ENCODE results near the gene PIAS4. TPM values are rescaled to one million over a fixed set of nuclear protein-coding genes. Genes with fewer than 3 reads are reported as not detected.

PIAS4 gene
- total RNA-seq, 1 experiment from 2014 or later: 29.3 TPM

DNA sequence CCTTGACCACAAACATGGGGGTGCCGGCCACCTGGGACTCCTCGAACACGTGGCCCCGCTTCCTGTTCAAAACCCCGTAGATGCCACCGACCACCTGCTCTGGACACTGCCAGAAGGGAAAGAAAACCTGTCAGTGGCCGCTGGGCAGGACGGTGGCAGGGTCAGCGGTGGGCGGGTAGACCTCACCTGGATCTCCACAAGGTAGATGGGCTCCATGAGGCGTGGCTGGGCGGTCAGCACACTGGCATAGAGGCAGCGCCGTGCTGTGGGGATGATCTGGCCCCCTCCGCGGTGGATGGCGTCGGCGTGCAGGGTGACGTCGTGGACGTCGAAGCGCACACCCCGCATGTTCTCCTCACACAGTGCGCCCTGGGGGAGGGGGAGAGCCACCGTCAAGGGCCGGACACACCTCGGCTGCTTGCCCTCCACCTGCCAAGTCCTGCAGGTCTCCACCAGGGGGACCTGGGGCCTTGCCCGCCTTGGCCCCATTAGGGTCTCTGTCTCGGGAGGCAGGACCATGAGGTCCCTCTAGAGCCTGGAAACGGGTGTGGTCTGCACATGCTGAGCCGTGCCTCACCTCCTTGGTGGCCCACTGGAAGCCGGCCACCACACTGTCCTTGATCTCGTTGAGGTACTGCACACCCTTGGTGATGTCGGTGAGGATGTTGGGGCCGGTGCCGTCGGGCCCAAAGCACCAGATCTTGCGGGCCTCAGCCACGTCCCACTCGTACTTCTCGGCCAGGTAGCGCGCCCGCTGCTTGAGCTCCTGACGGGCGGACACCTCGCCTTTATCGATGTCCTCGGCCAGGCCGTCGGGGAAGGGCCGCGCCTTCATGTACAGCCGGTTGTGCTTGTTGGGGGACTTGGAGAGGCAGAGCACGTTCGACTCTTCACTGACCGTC, 30.0 kb upstream of the PIAS4 start:
- CTCF ChIA-PET: interaction anchor here (1.0 kb wide), 1 partner anchor 10 kb away, joined by 3 read pairs; no protein-coding TSS in a partner anchor
- Mint-ChIP-seq H3K27me3 (ENCODE audit: unreplicated experiment) (no peaks in the 10 kb centered on the region), H3K36me3 (ENCODE audit: insufficient read depth, unreplicated experiment) (peaks cover 75% of the 10 kb centered on the region), H3K27ac (ENCODE audit: unreplicated experiment) (no peak overlapping the region), H3K4me1 (ENCODE audit: low read depth, unreplicated experiment) (peaks cover 2% of the 10 kb centered on the region), H3K9me3 (ENCODE audit: low read depth, unreplicated experiment) (no peaks in the 10 kb centered on the region), H3K4me3 (ENCODE audit: low read depth, unreplicated experiment) (no peak overlapping the region)
- TF ChIP-seq, protein P1, sequence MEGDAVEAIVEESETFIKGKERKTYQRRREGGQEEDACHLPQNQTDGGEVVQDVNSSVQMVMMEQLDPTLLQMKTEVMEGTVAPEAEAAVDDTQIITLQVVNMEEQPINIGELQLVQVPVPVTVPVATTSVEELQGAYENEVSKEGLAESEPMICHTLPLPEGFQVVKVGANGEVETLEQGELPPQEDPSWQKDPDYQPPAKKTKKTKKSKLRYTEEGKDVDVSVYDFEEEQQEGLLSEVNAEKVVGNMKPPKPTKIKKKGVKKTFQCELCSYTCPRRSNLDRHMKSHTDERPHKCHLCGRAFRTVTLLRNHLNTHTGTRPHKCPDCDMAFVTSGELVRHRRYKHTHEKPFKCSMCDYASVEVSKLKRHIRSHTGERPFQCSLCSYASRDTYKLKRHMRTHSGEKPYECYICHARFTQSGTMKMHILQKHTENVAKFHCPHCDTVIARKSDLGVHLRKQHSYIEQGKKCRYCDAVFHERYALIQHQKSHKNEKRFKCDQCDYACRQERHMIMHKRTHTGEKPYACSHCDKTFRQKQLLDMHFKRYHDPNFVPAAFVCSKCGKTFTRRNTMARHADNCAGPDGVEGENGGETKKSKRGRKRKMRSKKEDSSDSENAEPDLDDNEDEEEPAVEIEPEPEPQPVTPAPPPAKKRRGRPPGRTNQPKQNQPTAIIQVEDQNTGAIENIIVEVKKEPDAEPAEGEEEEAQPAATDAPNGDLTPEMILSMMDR (IDR thresholded peaks at IDR 0.05; ENCODE audit: unreplicated experiment): peak; percentile 20
- intact Hi-C loops (cut with micrococcal nuclease; ENCODE audit: unreplicated experiment): no loop called here
- no peak for DNase-seq
- BruUV-seq (replicated peaks): no TSS peak

DNA sequence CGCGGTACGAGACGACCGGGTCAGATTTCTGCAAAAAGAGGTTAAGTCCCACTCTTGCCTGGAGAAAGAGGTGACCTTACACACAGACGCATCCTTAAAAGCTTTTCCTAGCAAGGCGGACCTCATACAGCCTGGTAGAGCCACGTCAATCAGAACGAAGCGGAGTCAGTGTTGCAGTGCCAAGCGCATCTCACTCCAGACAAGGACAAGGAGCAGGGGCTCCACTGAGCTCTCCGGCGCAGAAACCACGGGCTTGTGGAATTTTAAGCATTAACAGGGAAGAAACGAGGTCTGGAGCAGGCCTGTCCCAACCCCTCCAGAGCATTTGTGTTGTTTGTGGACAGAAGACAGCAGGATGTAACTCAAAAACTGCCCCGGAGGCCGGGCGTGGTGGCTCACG, 29.4 kb upstream of the PIAS4 start:
- Mint-ChIP-seq H3K4me3 (ENCODE audit: low read depth, unreplicated experiment) (no peak overlapping the region), H3K36me3 (ENCODE audit: insufficient read depth, unreplicated experiment) (peaks cover 76% of the 10 kb centered on the region), H3K27ac (ENCODE audit: unreplicated experiment) (no peak overlapping the region), H3K9me3 (ENCODE audit: low read depth, unreplicated experiment) (no peaks in the 10 kb centered on the region), H3K4me1 (ENCODE audit: low read depth, unreplicated experiment) (peaks cover 7% of the 10 kb centered on the region), H3K27me3 (ENCODE audit: unreplicated experiment) (no peaks in the 10 kb centered on the region)
- BruUV-seq (replicated peaks): no TSS peak
- CTCF ChIA-PET: no interaction called here
- intact Hi-C loops (cut with micrococcal nuclease; ENCODE audit: unreplicated experiment): no loop called here
- TF ChIP-seq, protein P1 (IDR thresholded peaks at IDR 0.05; ENCODE audit: unreplicated experiment): no peak
- no peak for DNase-seq

DNA sequence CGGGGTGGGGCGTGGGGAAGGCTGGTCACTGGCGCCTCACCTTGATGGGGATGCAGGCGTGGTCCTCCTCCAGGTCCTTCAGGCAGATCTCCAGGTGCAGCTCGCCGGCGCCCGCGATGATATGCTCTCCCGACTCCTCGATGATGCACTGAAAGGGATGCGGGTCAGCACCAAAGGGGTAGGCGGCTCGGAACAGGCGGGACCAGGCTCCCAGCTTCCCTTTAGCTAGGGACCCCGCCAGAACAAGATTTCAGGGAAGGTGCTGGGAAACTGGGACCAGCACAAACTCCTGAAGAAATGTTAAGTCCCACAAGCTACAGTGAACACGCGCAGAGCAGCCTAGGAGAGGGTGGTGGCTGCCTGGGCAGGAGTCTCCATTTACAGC, 28.3 kb upstream of the PIAS4 start:
- Mint-ChIP-seq H3K27ac (ENCODE audit: unreplicated experiment) (no peak overlapping the region), H3K36me3 (ENCODE audit: insufficient read depth, unreplicated experiment) (peaks cover 88% of the 10 kb centered on the region)

DNA sequence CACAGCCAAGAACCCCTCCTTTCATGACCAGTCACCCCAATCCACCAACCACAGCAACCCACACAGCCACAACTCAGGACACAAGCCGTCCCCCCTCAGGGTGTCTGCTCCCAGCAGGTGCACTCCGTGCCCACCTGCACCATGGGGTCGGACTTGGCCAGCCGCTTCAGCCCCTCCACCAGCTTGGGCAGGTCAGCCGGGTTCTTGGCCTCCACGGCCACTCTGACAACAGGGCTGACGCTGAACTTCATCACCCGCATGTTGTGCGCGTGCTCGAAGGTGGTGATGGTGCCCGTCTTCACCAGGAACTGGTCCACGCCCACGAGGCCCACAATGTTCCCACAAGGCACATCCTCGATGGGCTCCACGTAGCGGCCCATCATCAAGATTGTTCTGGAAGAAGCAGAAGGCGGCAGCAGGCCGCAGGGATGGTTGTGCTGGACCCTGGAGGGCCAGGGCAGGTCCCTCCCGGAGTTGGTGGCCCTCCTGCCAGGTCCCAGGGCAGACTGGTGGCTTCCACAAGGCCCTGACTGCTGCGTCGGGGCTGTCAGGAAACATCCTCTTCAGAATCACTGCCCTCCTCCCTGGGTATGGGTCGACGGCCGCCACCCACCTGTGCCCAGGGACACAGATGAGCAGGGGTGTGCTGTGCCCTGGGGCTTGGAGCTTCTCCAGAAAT, 27.7 kb upstream of the PIAS4 start:
- TF ChIP-seq, protein P1 (IDR thresholded peaks at IDR 0.05; ENCODE audit: unreplicated experiment): no peak
- Mint-ChIP-seq H3K4me1 (ENCODE audit: low read depth, unreplicated experiment) (peaks cover 7% of the 10 kb centered on the region), H3K4me3 (ENCODE audit: low read depth, unreplicated experiment) (no peak overlapping the region), H3K9me3 (ENCODE audit: low read depth, unreplicated experiment) (no peaks in the 10 kb centered on the region), H3K27ac (ENCODE audit: unreplicated experiment) (no peak overlapping the region), H3K27me3 (ENCODE audit: unreplicated experiment) (no peaks in the 10 kb centered on the region), H3K36me3 (ENCODE audit: insufficient read depth, unreplicated experiment) (peaks cover 93% of the 10 kb centered on the region)
- BruUV-seq (replicated peaks): no TSS peak
- intact Hi-C loops (cut with micrococcal nuclease; ENCODE audit: unreplicated experiment): no loop called here
- no peak for DNase-seq
- CTCF ChIA-PET: no interaction called here

More for the DNA sequence above, 28.3 kb upstream of the PIAS4 start:
- no peak overlapping the region for H3K4me3 Mint-ChIP-seq (ENCODE audit: low read depth, unreplicated experiment)
- no peaks in the 10 kb centered on the region for H3K9me3 Mint-ChIP-seq (ENCODE audit: low read depth, unreplicated experiment)
- CTCF ChIA-PET: no interaction called here
- no peaks in the 10 kb centered on the region for H3K27me3 Mint-ChIP-seq (ENCODE audit: unreplicated experiment)
- H3K4me1 Mint-ChIP-seq (ENCODE audit: low read depth, unreplicated experiment): peaks cover 7% of the 10 kb centered on the region
- BruUV-seq (replicated peaks): no TSS peak
- intact Hi-C loops (cut with micrococcal nuclease; ENCODE audit: unreplicated experiment): no loop called here
- TF ChIP-seq, protein P1 (IDR thresholded peaks at IDR 0.05; ENCODE audit: unreplicated experiment): no peak
- no peak for DNase-seq

All from Calu3 (cell line).